Amygdala (tissue), 56 donors: Measurements from ENCODE around the gene RPUSD1.
"Not testable (repeated sequence)": the region's sequence is repeated elsewhere in the genome, so short reads cannot be mapped to it uniquely, and the experiment has no call there.

Experiments
- DNase-seq, 56 donors: peaks; one replicate each; lab custom pipeline; 2025; lab: John Stamatoyannopoulos, UW

RPUSD1 gene

GRCh38 chr16:754121-754607, 34.0 kb downstream of the RPUSD1 start:
- DNase-seq, result not testable (repeated sequence)

- DNase-seq, result no peak
Measured at GRCh38 chr16:752007-752312, 36.2 kb downstream of the RPUSD1 start.

- DNase-seq, result peak in 14 of 56 donors; percentile 2 to 42 (median 26)
Measured at GRCh38 chr16:751152-752006, 36.8 kb downstream of the RPUSD1 start.

- DNase-seq, result no peak
Measured at GRCh38 chr16:750485-750884, 37.7 kb downstream of the RPUSD1 start.

- no peak for DNase-seq
Measured at GRCh38 chr16:749010-749409, 39.2 kb downstream of the RPUSD1 start.

GRCh38 chr16:747978-748746, 40.0 kb downstream of the RPUSD1 start:
- no peak for DNase-seq

- DNase-seq, result no peak
Measured at GRCh38 chr16:746637-747036, 41.5 kb downstream of the RPUSD1 start.

- DNase-seq, result no peak
Measured at GRCh38 chr16:745739-746138, 42.4 kb downstream of the RPUSD1 start.

GRCh38 chr16:743794-744500, 44.2 kb downstream of the RPUSD1 start:
- no peak for DNase-seq

GRCh38 chr16:742894-743293, 45.3 kb downstream of the RPUSD1 start:
- DNase-seq, result not testable (repeated sequence)

GRCh38 chr16:741986-742629, 46.1 kb downstream of the RPUSD1 start:
- DNase-seq, result no peak

GRCh38 chr16:740764-741505, 47.2 kb downstream of the RPUSD1 start, which contains the start of gene CIAO3:
Gene CIAO3, minus strand, starts transcription at chr16:740997. Its CDS starts 12 bp downstream, at chr16:740985.
- DNase-seq, result peak in 55 of 56 donors; percentile 15 to 92 (median 74)

- no peak for DNase-seq
Measured at GRCh38 chr16:740459-740763, 47.8 kb downstream of the RPUSD1 start.

- no peak for DNase-seq
Measured at GRCh38 chr16:739560-740458, 48.4 kb downstream of the RPUSD1 start.

GRCh38 chr16:736936-737481, 51.2 kb downstream of the RPUSD1 start:
- no peak for DNase-seq

GRCh38 chr16:735982-736453, 52.2 kb downstream of the RPUSD1 start:
- no peak for DNase-seq

GRCh38 chr16:734981-735881, 53.0 kb downstream of the RPUSD1 start:
- no peak for DNase-seq
